Measurements from ENCODE around the gene MBD3.
"Not testable (repeated sequence)": the region's sequence is repeated elsewhere in the genome, so short reads cannot be mapped to it uniquely, and the experiment has no call there.

Gene MBD3

GRCh38 chr19:1533510-1534150 is 59.0 kb downstream of the MBD3 start:
- no peak for DNase-seq

GRCh38 chr19:1532003-1532402 is 60.7 kb downstream of the MBD3 start:
- no peak for DNase-seq

DNA sequence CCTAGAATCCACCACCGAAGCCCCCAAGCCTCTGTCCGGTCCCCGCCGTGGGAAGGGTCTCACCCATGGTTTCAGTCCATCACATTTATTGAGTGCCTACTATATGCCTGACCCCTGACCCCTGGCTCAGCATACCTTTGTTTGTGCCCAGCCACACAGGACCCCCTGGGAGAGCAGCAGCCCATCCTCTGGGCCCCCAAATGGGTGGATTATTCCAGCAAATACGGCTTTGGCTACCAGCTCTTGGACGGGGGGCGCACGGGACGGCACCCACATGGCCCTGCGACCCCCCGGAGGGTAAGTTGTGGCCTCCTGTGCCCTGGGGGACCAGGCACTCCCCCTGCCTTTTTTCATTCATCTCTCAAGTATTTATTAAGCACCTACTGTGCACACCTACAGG is 61.1 kb downstream of the MBD3 start:
- DNase-seq = no peak

- DNase-seq = not testable (repeated sequence)
Measured at GRCh38 chr19:1530856-1531255, 61.8 kb downstream of the MBD3 start.

DNA sequence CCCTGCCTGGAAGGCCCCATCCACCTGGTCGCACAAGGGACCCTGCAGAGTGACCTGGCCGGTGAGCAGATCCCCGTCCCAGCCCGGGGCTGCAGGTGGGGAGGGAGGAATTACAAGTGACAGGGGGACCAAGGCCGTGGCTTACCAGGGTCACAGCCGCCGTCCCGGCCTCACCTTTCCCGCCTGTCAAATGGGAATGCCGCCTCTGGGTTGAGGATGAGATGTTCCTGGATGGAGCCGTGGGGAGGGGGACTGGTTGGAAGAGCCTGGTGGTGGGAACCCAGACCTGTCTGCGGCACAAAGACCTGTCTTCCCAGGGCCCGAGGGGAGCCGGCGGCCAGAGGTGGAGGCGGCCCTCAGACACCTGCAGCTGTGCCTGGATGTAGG is 63.2 kb downstream of the MBD3 start:
- DNase-seq = no peak

DNA sequence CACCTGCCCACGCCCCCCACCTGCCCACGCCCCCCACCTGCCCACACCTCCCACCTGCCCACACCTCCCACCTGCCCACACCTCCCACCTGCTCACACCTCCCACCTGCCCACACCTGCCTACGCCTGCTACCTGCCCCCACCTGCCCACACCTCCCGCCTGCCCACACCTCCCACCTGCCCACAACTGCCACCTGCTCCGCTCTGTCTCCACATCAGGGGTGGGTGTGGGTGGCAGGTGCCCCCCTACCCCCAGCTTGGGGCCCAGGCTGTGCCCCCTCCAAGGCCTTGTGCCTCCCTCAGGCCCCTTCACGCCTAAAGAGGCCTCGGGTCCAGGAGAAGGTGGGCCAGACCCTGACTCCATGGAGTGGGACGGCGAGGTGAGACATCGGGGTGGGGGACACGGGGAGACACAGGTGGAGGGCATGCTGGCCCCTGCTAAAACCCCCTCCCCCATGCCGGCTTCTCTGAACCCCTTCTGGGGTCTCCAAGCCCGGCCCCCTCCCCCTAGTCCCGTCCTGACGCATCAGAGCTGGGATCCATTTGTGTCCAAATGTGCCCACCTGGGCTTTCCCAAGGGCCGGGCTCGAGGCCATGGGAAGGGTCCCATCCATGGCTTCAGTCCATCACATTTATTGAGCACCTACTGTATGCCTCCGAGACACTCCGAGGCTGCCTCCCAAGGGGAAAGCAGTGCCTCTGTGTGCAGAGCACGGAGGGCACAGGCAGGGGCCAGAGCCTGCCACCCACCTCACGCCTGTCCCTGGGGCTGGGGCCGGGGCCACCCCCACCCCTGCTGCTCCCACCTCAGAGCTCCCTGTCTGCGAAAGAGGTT is 63.9 kb downstream of the MBD3 start:
- DNase-seq = no peak

DNA sequence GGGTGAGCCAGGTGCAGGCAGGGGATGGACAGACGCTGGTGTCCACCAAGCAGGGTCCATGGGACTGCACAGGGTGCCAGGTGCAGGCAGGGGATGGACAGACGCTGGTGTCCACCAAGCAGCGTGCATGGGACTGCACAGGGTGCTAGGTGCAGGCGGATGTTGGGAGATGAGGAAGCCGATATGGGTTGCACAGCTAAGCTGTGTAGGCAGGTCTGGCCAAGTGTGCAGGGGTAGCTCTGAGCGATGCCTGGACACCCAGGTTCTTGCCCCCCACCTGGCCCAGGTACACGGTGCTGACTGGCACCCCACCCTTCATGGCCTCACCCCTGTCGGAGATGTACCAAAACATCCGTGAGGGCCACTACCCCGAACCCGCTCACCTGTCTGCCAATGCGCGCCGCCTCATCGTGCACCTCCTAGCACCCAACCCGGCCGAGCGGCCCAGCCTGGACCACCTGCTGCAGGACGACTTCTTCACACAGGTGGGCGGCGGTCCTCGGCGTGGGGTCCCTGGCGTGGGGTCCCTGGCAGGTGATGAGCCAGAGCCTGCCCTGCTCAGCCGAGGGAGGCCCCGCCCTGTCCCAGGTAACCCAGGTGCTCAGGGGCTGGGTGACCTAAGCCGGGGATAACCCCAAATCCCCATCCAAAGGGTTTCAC is 64.9 kb downstream of the MBD3 start:
- no peak for DNase-seq

- no peak for DNase-seq
Measured at GRCh38 chr19:1526979-1527649, 65.6 kb downstream of the MBD3 start.

GRCh38 chr19:1526066-1526778 is 66.4 kb downstream of the MBD3 start:
- no peak for DNase-seq

DNA sequence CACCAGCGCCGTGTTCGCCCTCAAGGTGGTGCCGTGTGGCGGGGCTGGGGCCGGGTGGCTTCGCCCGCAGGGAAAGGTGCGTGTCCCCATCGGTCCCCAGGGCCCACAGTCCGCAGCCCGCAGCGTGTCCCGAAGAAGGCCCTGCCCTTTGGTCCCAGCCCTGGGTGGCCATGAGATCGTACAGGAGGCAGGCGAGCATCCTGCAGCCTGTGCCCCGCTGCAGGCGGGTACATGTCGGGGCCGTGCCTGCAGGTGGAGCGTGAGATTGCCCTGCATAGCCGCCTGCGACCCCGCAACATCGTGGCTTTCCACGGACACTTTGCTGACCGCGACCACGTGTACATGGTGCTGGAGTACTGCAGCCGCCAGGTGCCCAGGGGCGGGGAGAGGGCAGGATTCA is 67.3 kb downstream of the MBD3 start:
- no peak for DNase-seq

GRCh38 chr19:1524972-1525325 is 67.7 kb downstream of the MBD3 start:
- DNase-seq = no peak

DNA sequence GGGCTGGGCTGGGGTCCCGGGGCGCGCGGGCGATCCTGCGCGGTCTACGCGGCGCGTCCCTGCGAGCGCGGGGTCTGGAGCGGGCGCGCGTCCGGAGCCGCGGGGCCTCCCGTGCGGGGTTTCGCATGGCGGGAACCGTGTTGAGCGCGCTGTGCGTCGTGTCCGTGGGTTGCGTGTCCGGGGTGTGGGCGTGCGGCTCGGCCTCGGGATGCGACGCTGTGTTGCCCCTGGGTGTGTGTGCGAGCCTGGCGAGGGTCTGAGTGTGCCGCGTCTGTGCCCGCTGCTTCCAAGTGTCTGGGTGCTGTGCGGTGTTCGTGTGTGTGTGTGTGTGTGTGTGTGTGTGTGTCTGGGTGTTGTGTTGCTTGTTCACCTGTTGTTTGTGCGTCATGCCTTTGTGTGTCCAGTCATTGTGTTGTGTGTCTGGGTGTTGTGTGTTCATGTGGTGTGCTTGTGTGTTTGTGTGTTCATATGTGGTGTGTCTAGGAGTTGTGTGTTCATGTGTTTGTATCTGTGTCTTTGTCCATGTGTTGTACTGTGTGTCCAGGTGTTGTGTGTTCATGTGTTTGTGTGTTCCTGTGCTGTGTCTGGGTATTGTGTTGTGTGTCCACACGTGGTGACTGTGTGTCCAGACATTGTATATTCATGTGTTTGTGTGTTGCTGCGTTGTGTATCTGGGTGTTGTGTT is 68.2 kb downstream of the MBD3 start:
- DNase-seq = no peak
